Endodermal cell (in vitro differentiated cells): ENCODE measurements around the gene LIPT2. TPM values are rescaled to one million over a fixed set of nuclear protein-coding genes. Genes with fewer than 3 reads are reported as not detected.

Source experiments
- DNase-seq: peaks from one replicate; pipeline ENCODE4 v3.0.0-alpha.2; 2017
- H3K27ac ChIP-seq: 2 replicates; pipeline ENCODE4 v1.5.1; 2013; ENCODE audit warnings: mild to moderate bottlenecking, low read depth, low read length, moderate library complexity
- H3K27me3 ChIP-seq: 2 replicates; pipeline ENCODE4 v1.6.1; 2013; ENCODE audit warnings: mild to moderate bottlenecking, low read length, moderate library complexity; ENCODE audit not compliant: insufficient read depth, control insufficient read depth, poor library complexity, severe bottlenecking
- H3K36me3 ChIP-seq: 2 replicates; pipeline ENCODE4 v1.7.0; 2013; ENCODE audit warnings: mild to moderate bottlenecking, low read length, moderate library complexity; ENCODE audit not compliant: control insufficient read depth, insufficient read depth
- H3K4me1 ChIP-seq: one replicate; pipeline ENCODE4 v1.7.0; 2013; ENCODE audit warnings: low read length; ENCODE audit not compliant: control insufficient read depth, insufficient read depth
- H3K4me3 ChIP-seq: 2 replicates; pipeline ENCODE4 v1.5.1; 2013; ENCODE audit warnings: mild to moderate bottlenecking, low read length, moderate library complexity
- H3K9ac ChIP-seq: 2 replicates; pipeline ENCODE4 v1.6.1; 2013; ENCODE audit warnings: mild to moderate bottlenecking, low read length, moderate library complexity; ENCODE audit not compliant: poor library complexity, severe bottlenecking; ENCODE audit errors: extremely low read depth
- H3K9me3 ChIP-seq: 2 replicates; pipeline ENCODE4 v1.6.1; 2013; ENCODE audit warnings: mild to moderate bottlenecking, low read length, moderate library complexity; ENCODE audit not compliant: control insufficient read depth
- H3K27ac Mint-ChIP-seq: 2 replicates; pipeline ENCODE4 v1.8.0; 2020; ENCODE audit warnings: mixed read lengths
- H3K27me3 Mint-ChIP-seq: 2 replicates; pipeline ENCODE4 v1.8.0; 2021; ENCODE audit warnings: mild to moderate bottlenecking, mixed read lengths; ENCODE audit not compliant: insufficient read depth
- H3K36me3 Mint-ChIP-seq: 2 replicates; pipeline ENCODE4 v1.8.0; 2020; ENCODE audit warnings: low read depth, mixed read lengths
- H3K4me1 Mint-ChIP-seq: 2 replicates; pipeline ENCODE4 v1.8.0; 2020; ENCODE audit warnings: mixed read lengths
- H3K4me3 Mint-ChIP-seq: 2 replicates; pipeline ENCODE4 v1.8.0; 2020; ENCODE audit warnings: mild to moderate bottlenecking, moderate library complexity, mixed read lengths
- H3K9me3 Mint-ChIP-seq: 2 replicates; pipeline ENCODE4 v1.8.0; 2020; ENCODE audit warnings: mild to moderate bottlenecking, mixed read lengths
- WGBS, 2 experiments: methylation state at CpG; one replicate each; pipeline versions ENCODE4 v1.1.5 to v1.1.7; 2013; ENCODE audit warnings: missing lambda C conversion rate in 2 of 2, mixed read lengths in 1 of 2; ENCODE audit not compliant: insufficient coverage in 1 of 2, insufficient read length in 1 of 2; 5-methylcytosine and 5-hydroxymethylcytosine counted together
- total RNA-seq, 2 donors: library from RNA; stranded (reverse); fragmentation: NEBNext Ultra II Directional in 1 of 2; extraction: Animal tissue kit (Norgen Biotek cat#: 25700) in 1 of 2; gene quantifications; 2 replicates in 1 of 2; 3 replicates in 1 of 2; pipeline ENCODE4 v1.2.1, GENCODE V29; 2021
- TF ChIP-seq, protein P1 (sequence below): fragments of 200-600 bp; sonication (generic); conservative IDR thresholded peaks from 2 replicates; pipeline ENCODE4 v1.5.0; 2021; ENCODE audit warnings: antibody characterized with exemption, mild to moderate bottlenecking

LIPT2 gene
- total RNA-seq, 2 donors from 2014 or later: 6.7 to 9.4 TPM

DNA sequence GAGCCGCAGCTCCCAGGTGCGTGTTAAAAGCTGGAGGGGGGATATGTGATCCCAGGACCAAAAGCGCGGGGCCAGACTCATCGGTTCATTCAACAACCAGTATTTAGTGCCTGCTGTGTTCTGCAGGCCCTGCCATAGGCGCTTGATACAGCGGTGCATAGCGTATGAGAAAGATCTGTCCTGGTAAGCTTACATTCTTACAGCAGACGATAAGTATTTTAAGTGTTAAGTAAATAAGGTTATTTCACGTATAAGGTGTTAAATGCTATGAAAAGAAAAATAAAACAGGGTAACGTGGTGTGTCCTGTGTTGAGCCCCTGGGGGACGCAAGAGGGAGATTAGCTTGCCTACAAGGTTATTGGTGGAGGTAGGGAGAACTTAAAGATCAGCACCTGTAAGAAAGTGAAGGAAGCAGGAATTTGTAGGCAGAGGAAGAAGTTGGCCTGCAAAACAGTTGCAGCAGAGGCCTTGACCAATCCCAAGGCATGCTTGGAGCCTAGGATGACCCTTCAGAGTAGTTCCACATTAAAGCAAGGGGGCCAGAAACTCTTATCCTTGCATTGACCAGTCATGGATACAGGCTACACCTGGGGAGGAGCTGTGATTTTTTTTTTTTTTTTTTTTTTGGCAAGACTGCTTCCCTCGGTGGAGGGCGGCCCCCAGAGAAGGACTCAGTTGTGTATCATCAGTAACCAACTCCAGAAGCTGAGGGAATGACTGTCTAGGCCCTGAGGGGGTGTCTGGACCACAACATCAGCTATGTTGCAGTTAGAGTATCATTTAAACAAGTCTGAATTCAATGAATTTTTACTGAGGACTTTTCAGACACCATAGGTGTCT lies 487 bp upstream of the LIPT2 start:
- Histone ChIP-seq H3K27me3 (no peaks in the 10 kb centered on the region), H3K36me3 (no peaks in the 10 kb centered on the region), H3K4me3 (peak overlapping the region; percentile 81), H3K27ac (peak overlapping the region; percentile 96), H3K9me3 (peaks cover 13% of the 10 kb centered on the region), H3K4me1 (no peaks in the 10 kb centered on the region), H3K9ac (peak overlapping the region; percentile 74)
- no peak for DNase-seq
- Mint-ChIP-seq H3K36me3 (peaks cover 26% of the 10 kb centered on the region), H3K4me1 (peaks cover 10% of the 10 kb centered on the region), H3K9me3 (peaks cover 28% of the 10 kb centered on the region), H3K27me3 (no peaks in the 10 kb centered on the region), H3K4me3 (peak overlapping the region; percentile 63), H3K27ac (peak overlapping the region; percentile 86)
- WGBS, 2 experiments: 11 to 16% methylated on average over 9 to 14 of the region's 14 CpGs
- TF ChIP-seq, protein P1, sequence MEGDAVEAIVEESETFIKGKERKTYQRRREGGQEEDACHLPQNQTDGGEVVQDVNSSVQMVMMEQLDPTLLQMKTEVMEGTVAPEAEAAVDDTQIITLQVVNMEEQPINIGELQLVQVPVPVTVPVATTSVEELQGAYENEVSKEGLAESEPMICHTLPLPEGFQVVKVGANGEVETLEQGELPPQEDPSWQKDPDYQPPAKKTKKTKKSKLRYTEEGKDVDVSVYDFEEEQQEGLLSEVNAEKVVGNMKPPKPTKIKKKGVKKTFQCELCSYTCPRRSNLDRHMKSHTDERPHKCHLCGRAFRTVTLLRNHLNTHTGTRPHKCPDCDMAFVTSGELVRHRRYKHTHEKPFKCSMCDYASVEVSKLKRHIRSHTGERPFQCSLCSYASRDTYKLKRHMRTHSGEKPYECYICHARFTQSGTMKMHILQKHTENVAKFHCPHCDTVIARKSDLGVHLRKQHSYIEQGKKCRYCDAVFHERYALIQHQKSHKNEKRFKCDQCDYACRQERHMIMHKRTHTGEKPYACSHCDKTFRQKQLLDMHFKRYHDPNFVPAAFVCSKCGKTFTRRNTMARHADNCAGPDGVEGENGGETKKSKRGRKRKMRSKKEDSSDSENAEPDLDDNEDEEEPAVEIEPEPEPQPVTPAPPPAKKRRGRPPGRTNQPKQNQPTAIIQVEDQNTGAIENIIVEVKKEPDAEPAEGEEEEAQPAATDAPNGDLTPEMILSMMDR: peak; percentile 23

DNA sequence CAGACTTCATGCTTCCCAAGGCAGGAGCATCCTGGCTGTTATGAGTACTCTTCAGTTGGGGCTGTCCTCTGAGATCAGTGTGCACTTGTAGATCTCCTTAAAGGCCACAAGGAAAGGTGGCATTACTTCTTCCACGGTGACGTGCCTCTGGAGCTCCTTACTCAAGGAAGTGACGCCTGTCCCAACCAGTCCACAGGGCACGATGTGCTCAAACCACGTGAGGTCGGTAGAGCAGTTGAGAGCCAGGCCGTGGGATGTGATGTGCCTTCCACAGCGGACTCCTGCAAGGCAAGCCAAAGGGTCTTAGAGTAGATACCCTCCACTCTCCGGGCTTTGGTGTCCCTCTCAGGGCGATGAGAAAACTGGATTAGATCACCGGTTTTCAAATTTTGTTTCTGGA lies 1.4 kb downstream of the LIPT2 start:
- Histone ChIP-seq H3K27ac (no peak overlapping the region), H3K27me3 (no peaks in the 10 kb centered on the region), H3K9ac (no peak overlapping the region), H3K9me3 (peaks cover 13% of the 10 kb centered on the region), H3K36me3 (no peaks in the 10 kb centered on the region), H3K4me1 (no peaks in the 10 kb centered on the region), H3K4me3 (no peak overlapping the region)
- Mint-ChIP-seq H3K4me1 (peaks cover 10% of the 10 kb centered on the region), H3K27ac (peak overlapping the region; percentile 81), H3K9me3 (peaks cover 19% of the 10 kb centered on the region), H3K4me3 (peak overlapping the region; percentile 63), H3K36me3 (peaks cover 19% of the 10 kb centered on the region), H3K27me3 (no peaks in the 10 kb centered on the region)
- TF ChIP-seq, protein P1: no peak
- no peak for DNase-seq
- WGBS, 2 experiments: 93 to 97% methylated on average over 10 to 11 of the region's 11 CpGs

DNA sequence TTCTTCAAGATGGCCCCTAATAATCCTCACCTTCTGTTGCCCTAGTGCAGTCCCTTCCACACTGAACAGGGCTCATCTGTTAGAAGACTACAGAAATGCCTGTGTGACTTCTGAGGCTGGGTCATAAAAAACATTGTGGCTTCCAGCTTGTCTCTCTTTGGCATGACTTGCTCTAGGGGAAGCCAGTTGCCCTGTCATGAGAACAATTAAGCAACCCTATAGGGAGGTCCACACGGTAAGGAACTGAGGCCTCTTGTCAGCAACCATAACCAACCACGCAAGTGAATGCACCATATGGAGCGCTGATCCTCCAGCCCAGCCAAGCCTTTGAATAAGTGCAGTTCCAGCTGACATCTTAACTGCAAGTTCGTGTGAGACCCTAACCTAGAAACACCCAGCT lies 2.6 kb downstream of the LIPT2 start:
- peaks cover 10% of the 10 kb centered on the region for H3K4me1 Mint-ChIP-seq
- no peaks in the 10 kb centered on the region for H3K27me3 Mint-ChIP-seq
- H3K9me3 ChIP-seq: peaks cover 6% of the 10 kb centered on the region
- no peak overlapping the region for H3K9ac ChIP-seq
- no peak overlapping the region for H3K27ac Mint-ChIP-seq
- H3K4me3 ChIP-seq: no peak overlapping the region
- TF ChIP-seq, protein P1: no peak
- H3K27me3 ChIP-seq: no peaks in the 10 kb centered on the region
- peaks cover 10% of the 10 kb centered on the region for H3K9me3 Mint-ChIP-seq
- no peak for DNase-seq
- H3K36me3 Mint-ChIP-seq: peaks cover 12% of the 10 kb centered on the region
- H3K36me3 ChIP-seq: no peaks in the 10 kb centered on the region
- WGBS, 2 experiments: 80 to 93% methylated on average over 3 to 4 of the region's 4 CpGs
- no peak overlapping the region for H3K4me3 Mint-ChIP-seq
- no peak overlapping the region for H3K27ac ChIP-seq
- H3K4me1 ChIP-seq: no peaks in the 10 kb centered on the region
